Measurements from ENCODE around the gene CCDC142. TPM values are rescaled to one million over a fixed set of nuclear protein-coding genes. Genes with fewer than 3 reads are reported as not detected.
A peak's percentile ranks its signal among the peaks of the same experiment; 100 is the strongest.
"Not testable (repeated sequence)": the region's sequence is repeated elsewhere in the genome, so short reads cannot be mapped to it uniquely, and the experiment has no call there.

The CCDC142 gene
- total and polyA plus RNA-seq, 5 donors = 5.5 to 11.1 (median 8.5) TPM

DNA sequence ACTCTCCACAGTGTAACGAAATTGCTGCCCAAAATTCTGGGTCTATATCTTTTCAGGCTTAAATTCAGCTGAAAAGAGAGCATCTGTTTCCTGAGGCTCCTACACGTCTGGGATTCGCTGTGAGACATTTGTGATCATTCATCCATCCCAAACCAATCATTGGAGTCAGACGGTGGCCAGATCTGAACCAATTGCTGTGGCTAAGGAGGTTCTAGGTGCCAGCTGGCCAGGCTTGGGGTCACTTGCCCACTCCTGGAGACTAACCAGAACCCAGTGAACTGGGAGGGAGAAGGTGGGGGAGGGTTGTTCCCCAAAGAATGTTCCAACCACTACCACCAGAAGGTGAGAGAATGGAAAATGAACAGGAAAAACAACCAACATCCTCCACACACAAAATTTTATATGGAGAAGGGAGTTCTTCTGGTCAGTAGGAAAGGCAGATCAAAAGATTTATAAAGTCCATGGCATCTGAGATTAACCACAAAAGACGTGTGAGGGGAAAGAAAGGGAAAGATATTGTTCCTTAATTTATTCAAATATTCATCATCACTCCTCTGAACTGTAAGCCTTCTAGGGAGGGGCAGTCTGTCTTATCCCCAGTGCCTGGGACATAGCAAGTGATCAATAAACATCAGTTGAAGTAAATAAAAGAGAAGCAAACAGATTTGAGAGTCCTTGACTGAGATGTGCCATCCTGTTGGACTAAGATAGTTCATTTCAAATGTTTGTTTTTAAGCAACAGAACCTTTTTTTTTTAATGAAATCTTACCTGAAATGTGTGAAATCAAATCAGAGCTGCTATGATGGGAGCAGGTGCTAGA, 38.1 kb downstream of the CCDC142 start:
- whole genome bisulfite sequencing = 29% methylated on average over 5 of the region's 5 CpGs
- intact Hi-C loops (cut with DNase I) = no loop called here

GRCh38 chr2:74442483-74443297, 40.1 kb downstream of the CCDC142 start:
- H3K4me3 ChIP-seq (ENCODE audit: low read length) = peak overlapping the region; percentile 16
- WGBS = 93% methylated on average over 16 of the region's 16 CpGs

More for the DNA sequence above, 38.1 kb downstream of the CCDC142 start:
- Histone ChIP-seq H3K4me1 (ENCODE audit: control insufficient read depth, insufficient read depth, low read length) (peaks cover 2% of the 10 kb centered on the region), H3K27me3 (ENCODE audit: control insufficient read depth, insufficient read depth) (no peaks in the 10 kb centered on the region), H3K4me3 (ENCODE audit: low read length) (no peak overlapping the region), H3K9me3 (ENCODE audit: control insufficient read depth, low read length) (no peaks in the 10 kb centered on the region), H3K27ac (ENCODE audit: low read length) (no peak overlapping the region)
- DNase-seq (no peak), ATAC-seq (no peak)

DNA sequence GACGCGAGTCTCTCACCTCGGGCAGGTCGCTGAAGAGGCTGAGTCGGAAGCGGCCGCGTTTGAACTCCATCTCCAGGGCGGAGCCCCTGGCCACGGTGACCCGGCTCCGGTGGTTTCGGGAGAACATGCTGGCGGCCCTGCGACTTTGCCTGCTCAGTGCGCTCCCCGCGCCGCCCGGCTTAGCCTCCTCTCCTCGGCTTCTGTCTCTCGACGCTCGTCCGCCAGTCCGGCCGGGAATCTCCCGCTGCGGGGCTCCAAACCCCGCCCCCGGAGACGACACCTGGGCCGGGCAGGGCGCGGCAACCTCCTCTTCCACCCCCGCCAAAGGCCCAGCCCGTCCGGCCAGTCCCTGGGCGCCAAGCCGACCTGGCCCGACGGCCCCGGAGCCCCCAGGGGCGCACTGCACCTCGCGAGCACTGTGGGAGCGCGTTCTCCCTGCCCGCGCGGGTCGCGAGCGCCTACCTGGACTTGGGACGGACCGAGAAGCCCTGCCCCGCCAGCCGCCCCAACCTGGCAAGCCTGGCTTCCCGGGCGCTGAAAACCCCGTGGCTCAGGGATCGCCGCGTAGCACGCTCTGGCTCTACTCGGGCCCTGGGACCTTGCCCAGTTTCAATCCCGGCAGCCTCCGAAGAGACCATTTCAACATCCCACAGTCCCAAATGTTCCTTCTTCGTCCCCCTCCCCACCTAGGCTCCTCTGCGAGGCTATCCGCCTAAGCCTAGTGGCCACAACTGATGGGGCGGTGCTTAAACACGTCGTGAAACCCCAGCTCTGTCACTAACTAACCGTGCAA, 40.9 kb downstream of the CCDC142 start, which contains the start of gene RTKN:
TSS of gene RTKN (minus strand) at position 248 of the 793 bp plus-strand sequence. CDS start at position 127, 121 bp downstream.
- H3K27ac ChIP-seq (ENCODE audit: low read length) = peak within 1 kb of the TSS; percentile 89
- H3K9me3 ChIP-seq (ENCODE audit: control insufficient read depth, low read length) = no peaks in the 10 kb centered on the region
- no peaks in the 10 kb centered on the region for H3K27me3 ChIP-seq (ENCODE audit: control insufficient read depth, insufficient read depth)
- H3K4me3 ChIP-seq (ENCODE audit: low read length) = peak within 1 kb of the TSS; percentile 16
- peaks cover 2% of the 10 kb centered on the region for H3K4me1 ChIP-seq (ENCODE audit: control insufficient read depth, insufficient read depth, low read length)
- WGBS = 10% methylated on average over 75 of the region's 75 CpGs
- DNase-seq = peak; percentile 60 to 82 (median 82)
- intact Hi-C loops (cut with DNase I) = no loop called here
- ATAC-seq = peak; percentile 3 to 4

More at GRCh38 chr2:74442483-74443297, 40.1 kb downstream of the CCDC142 start:
- H3K9me3 ChIP-seq (ENCODE audit: control insufficient read depth, low read length); ATAC-seq; H3K4me1 ChIP-seq (ENCODE audit: control insufficient read depth, insufficient read depth, low read length); intact Hi-C loops (cut with DNase I); DNase-seq; H3K27me3 ChIP-seq (ENCODE audit: control insufficient read depth, insufficient read depth); H3K27ac ChIP-seq (ENCODE audit: low read length): not testable (repeated sequence)

DNA sequence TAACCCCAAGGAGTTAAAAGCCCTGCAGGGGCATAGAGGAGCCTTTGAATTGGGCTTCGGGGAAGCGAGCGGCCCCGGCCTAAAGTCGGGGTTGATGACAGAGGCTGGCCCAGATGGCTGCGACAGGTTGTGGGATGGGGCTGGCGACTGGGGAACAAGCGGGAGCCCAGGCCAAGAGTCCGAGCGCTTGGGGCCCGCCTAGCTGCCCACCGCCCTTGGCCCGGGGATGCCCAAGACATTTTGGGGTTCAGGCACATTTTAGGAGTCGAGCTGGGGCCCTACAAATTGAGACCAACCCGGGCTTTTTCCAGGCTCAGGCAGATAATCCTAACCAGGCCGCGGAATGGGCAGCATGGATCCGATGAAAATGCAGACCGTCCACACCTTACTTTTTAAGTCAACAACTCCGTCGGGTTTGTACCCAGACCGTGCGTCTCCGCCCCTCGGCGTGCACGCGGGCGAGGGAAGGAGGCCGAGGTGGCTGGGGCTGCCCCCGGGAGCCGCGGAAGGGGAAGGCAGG, 41.6 kb downstream of the CCDC142 start:
- H3K4me1 ChIP-seq (ENCODE audit: control insufficient read depth, insufficient read depth, low read length) = peaks cover 2% of the 10 kb centered on the region
- peak overlapping the region; percentile 16 for H3K4me3 ChIP-seq (ENCODE audit: low read length)
- WGBS = 21% methylated on average over 33 of the region's 33 CpGs
- peak overlapping the region; percentile 89 for H3K27ac ChIP-seq (ENCODE audit: low read length)
- ATAC-seq (peak; percentile 2 to 3), DNase-seq (peak in 1 of 3 donors; percentile 73)
- H3K9me3 ChIP-seq (ENCODE audit: control insufficient read depth, low read length) = no peaks in the 10 kb centered on the region
- intact Hi-C loops (cut with DNase I) = no loop called here
- no peaks in the 10 kb centered on the region for H3K27me3 ChIP-seq (ENCODE audit: control insufficient read depth, insufficient read depth)

- ATAC-seq (peak; percentile 95), DNase-seq (peak; percentile 94 to 97 (median 97))
- peak overlapping the region; percentile 89 for H3K27ac ChIP-seq (ENCODE audit: low read length)
- WGBS = 7% methylated on average over 45 of the region's 45 CpGs
- peak overlapping the region; percentile 16 for H3K4me3 ChIP-seq (ENCODE audit: low read length)
- intact Hi-C loops (cut with DNase I) = no loop called here
- H3K4me1 ChIP-seq (ENCODE audit: control insufficient read depth, insufficient read depth, low read length) = peaks cover 2% of the 10 kb centered on the region
- no peaks in the 10 kb centered on the region for H3K9me3 ChIP-seq (ENCODE audit: control insufficient read depth, low read length)
- no peaks in the 10 kb centered on the region for H3K27me3 ChIP-seq (ENCODE audit: control insufficient read depth, insufficient read depth)
Observed at GRCh38 chr2:74440378-74441169, 42.2 kb downstream of the CCDC142 start.

GRCh38 chr2:74439803-74440377, 42.9 kb downstream of the CCDC142 start:
- Histone ChIP-seq H3K27ac (ENCODE audit: low read length) (peak overlapping the region; percentile 89), H3K4me3 (ENCODE audit: low read length) (peak overlapping the region; percentile 16), H3K9me3 (ENCODE audit: control insufficient read depth, low read length) (no peaks in the 10 kb centered on the region), H3K27me3 (ENCODE audit: control insufficient read depth, insufficient read depth) (no peaks in the 10 kb centered on the region), H3K4me1 (ENCODE audit: control insufficient read depth, insufficient read depth, low read length) (peaks cover 2% of the 10 kb centered on the region)
- intact Hi-C loops (cut with DNase I) = no loop called here
- 6% methylated on average over 14 of the region's 14 CpGs for WGBS
- ATAC-seq (peak; percentile 71 to 75), DNase-seq (peak; percentile 91 to 95 (median 95))

- H3K9me3 ChIP-seq (ENCODE audit: control insufficient read depth, low read length) = no peaks in the 10 kb centered on the region
- intact Hi-C loops (cut with DNase I) = no loop called here
- peak in 1 of 3 donors; percentile 51 for DNase-seq
- peak overlapping the region; percentile 16 for H3K4me3 ChIP-seq (ENCODE audit: low read length)
- ATAC-seq = no peak
- peaks cover 2% of the 10 kb centered on the region for H3K4me1 ChIP-seq (ENCODE audit: control insufficient read depth, insufficient read depth, low read length)
- WGBS = 18% methylated on average over 3 of the region's 3 CpGs
- no peaks in the 10 kb centered on the region for H3K27me3 ChIP-seq (ENCODE audit: control insufficient read depth, insufficient read depth)
- peak overlapping the region; percentile 18 for H3K27ac ChIP-seq (ENCODE audit: low read length)
Observed at GRCh38 chr2:74439373-74439772, 43.4 kb downstream of the CCDC142 start.

DNA sequence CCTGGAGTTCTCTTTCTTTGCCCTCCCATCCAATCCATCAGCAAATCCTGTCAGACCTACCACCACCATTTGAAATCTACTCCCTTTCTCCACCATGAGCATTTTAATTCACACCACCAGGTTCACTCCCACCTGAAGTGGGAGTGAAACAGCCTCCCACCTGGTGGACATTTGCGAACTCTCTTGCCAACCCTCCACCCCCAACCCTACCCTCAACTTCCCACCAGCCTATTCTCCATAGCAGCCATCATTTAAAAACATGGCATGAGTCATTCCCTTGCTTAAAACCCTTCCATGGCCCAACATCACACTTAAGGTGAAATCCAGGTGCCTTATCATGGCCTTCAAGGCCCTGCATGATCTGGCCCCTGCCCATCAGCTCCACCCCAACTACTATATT, 44.5 kb downstream of the CCDC142 start:
- DNase-seq = no peak
- no peak overlapping the region for H3K4me3 ChIP-seq (ENCODE audit: low read length)
- H3K9me3 ChIP-seq (ENCODE audit: control insufficient read depth, low read length) = no peaks in the 10 kb centered on the region
- intact Hi-C loops (cut with DNase I) = no loop called here
- 95% methylated on average over 1 of the region's 1 CpG for WGBS
- H3K4me1 ChIP-seq (ENCODE audit: control insufficient read depth, insufficient read depth, low read length) = peaks cover 2% of the 10 kb centered on the region
- no peak overlapping the region for H3K27ac ChIP-seq (ENCODE audit: low read length)
- no peaks in the 10 kb centered on the region for H3K27me3 ChIP-seq (ENCODE audit: control insufficient read depth, insufficient read depth)
- ATAC-seq = no peak

GRCh38 chr2:74436848-74437695, 45.7 kb downstream of the CCDC142 start:
- intact Hi-C loops (cut with DNase I) = no loop called here
- peak in 1 of 3 donors; percentile 41 for DNase-seq
- Histone ChIP-seq H3K9me3 (ENCODE audit: control insufficient read depth, low read length) (no peaks in the 10 kb centered on the region), H3K27me3 (ENCODE audit: control insufficient read depth, insufficient read depth) (no peaks in the 10 kb centered on the region), H3K4me1 (ENCODE audit: control insufficient read depth, insufficient read depth, low read length) (peaks cover 2% of the 10 kb centered on the region), H3K4me3 (ENCODE audit: low read length) (no peak overlapping the region), H3K27ac (ENCODE audit: low read length) (no peak overlapping the region)
- WGBS = 65% methylated on average over 6 of the region's 6 CpGs
- ATAC-seq = no peak
